ENCODE measurements around the gene ABCD3. TPM values are rescaled to one million over a fixed set of nuclear protein-coding genes. Genes with fewer than 3 reads are reported as not detected.

ABCD3 gene
- total and polyA plus RNA-seq, 2 of the 13 experiments (the other 11 are each of a cell fraction or from before 2014, with no cell fraction given), result 27.5 to 166 TPM

DNA sequence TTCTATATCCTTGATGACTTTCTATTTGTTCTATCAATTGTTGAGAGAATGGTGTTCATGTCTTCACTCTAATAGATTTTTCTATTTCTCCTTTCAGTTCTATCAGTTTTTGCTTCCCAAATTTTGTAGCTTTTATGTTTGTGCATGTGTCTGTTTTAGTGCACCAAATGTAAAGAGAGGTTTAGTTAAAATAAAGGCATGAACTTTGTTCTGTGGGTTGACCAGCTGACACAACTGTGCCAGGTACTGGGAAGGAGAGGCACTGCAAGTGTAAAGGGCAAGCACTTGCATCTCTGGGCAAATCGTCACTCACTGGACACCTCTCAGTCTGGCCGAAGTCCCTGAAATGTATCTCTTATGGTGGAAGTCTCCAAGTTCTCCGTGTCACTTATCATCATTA lies 38.6 kb upstream of the ABCD3 start:
- ChIA-PET POLR2A (interaction anchor here (3.8 kb wide), 1 partner anchor 38 kb away, joined by 11 read pairs; the partner anchor contains the start of gene ABCD3), CTCF (ENCODE audit: low intra/inter-chr PET ratio, low total read pairs) (no interaction called here)
- 0 out of 3 replicates have a peak, but pooled peaks have one; percentile 12 for ATAC-seq
- H3K9me3 ChIP-seq (ENCODE audit: low read length), result no peaks in the 10 kb centered on the region
- peak overlapping the region; percentile 34 for H3K4me2 ChIP-seq (ENCODE audit: low read depth, low read length)
- H3K79me2 ChIP-seq (ENCODE audit: insufficient read depth, low read length), result no peaks in the 10 kb centered on the region
- peaks cover 95% of the 10 kb centered on the region for H3K4me1 ChIP-seq (ENCODE audit: insufficient read depth, low read length)
- no peak for FAIRE-seq
- no peaks in the 10 kb centered on the region; a peak in 1 of 5 replicates for H3K27me3 ChIP-seq (ENCODE audit: control insufficient read depth in 1 of 2, insufficient read depth in 2 of 2, low read length in 2 of 2)
- intact Hi-C loops (cut with micrococcal nuclease; ENCODE audit: unreplicated experiment), result no loop called here
- H3K4me3 ChIP-seq (replicated peaks in 1 of 3; ENCODE audit: insufficient read depth in 1 of 3, low read depth in 2 of 3, low read length in 3 of 3), result no peak overlapping the region; a peak in 1 of 6 replicates
- in situ Hi-C loops (cut with HindIII; ENCODE audit: extremely low pct_ligation_motif_present, low pct_unique_long_range_greater_than_20kb), result no loop called here
- DNase-seq (ENCODE audit: low spot score), result peak; percentile 37
- no peaks in the 10 kb centered on the region for H4K20me1 ChIP-seq (ENCODE audit: insufficient read depth, low read length)
- no peaks in the 10 kb centered on the region for H3K36me3 ChIP-seq (replicated peaks in 1 of 2; ENCODE audit: control insufficient read depth in 1 of 2, insufficient read depth in 2 of 2, low read length in 2 of 2)
- no peak overlapping the region for H2AFZ ChIP-seq (ENCODE audit: low read length)
- peak overlapping the region; percentile 24 for H3K27ac ChIP-seq (ENCODE audit: extremely low read length, insufficient read depth, low read length)
- 5% methylated on average over 3 of the region's 3 CpGs for WGBS (ENCODE audit: low lambda C conversion rate)
- H3K9ac ChIP-seq (ENCODE audit: insufficient read depth, low read depth, low read length), result no peak overlapping the region
- BruUV-seq (replicated peaks), result no TSS peak
- TF ChIP-seq ASH2L (IDR thresholded peaks at IDR 0.05; ENCODE audit: insufficient read length, low read depth, low read length) (peak; percentile 52), ZNF264 (CRISPR knock-in tag; IDR thresholded peaks at IDR 0.05) (0 out of 2 replicates have a peak, but pooled peaks have one; percentile 23), ZNF850 (CRISPR knock-in tag; conservative IDR thresholded peaks at IDR 0.05) (no peak), POGZ (CRISPR knock-in tag; IDR thresholded peaks at IDR 0.05) (peak; percentile 75), HNRNPH1 (optimal IDR thresholded peaks at IDR 0.05; ENCODE audit: low read depth, low read length) (no peak), MED1 (CRISPR knock-in tag; IDR thresholded peaks at IDR 0.05) (peak; percentile 45; the same call in 1 of the 2 replicates), IRF2 (CRISPR knock-in tag; IDR thresholded peaks at IDR 0.05) (0 out of 2 replicates have a peak, but pooled peaks have one; percentile 25), SAP130 (CRISPR knock-in tag; IDR thresholded peaks at IDR 0.05; ENCODE audit: low read depth) (peak; percentile 51; the same call in 1 of the 2 replicates), SOX5 (CRISPR knock-in tag; IDR thresholded peaks at IDR 0.05; ENCODE audit: borderline replicate concordance) (peak; percentile 41; the same call in 1 of the 2 replicates), RXRB (CRISPR knock-in tag; IDR thresholded peaks at IDR 0.05; ENCODE audit: borderline replicate concordance) (peak; percentile 41; the same call in 1 of the 2 replicates), HNF4A (CRISPR knock-in tag; IDR thresholded peaks at IDR 0.05) (peak; percentile 92), NFATC3 (CRISPR knock-in tag; IDR thresholded peaks at IDR 0.05) (no peak), SOX6 (IDR thresholded peaks at IDR 0.05) (no peak), SOX6 (CRISPR knock-in tag; IDR thresholded peaks at IDR 0.05) (peak; percentile 44), SALL1 (CRISPR knock-in tag; IDR thresholded peaks at IDR 0.05) (peak; percentile 61), FOXA3 (CRISPR knock-in tag; IDR thresholded peaks at IDR 0.05) (peak; percentile 18; the same call in 1 of the 2 replicates), HNF4G (IDR thresholded peaks at IDR 0.05; ENCODE audit: borderline replicate concordance, low read depth, low read length) (peak; percentile 83), HNF4G (CRISPR knock-in tag; IDR thresholded peaks at IDR 0.05; ENCODE audit: borderline replicate concordance, low read depth) (no peak), TEAD3 (CRISPR knock-in tag; optimal IDR thresholded peaks at IDR 0.05; ENCODE audit: borderline replicate concordance) (peak; percentile 19), FOXO1 (CRISPR knock-in tag; IDR thresholded peaks at IDR 0.05) (0 out of 2 replicates have a peak, but pooled peaks have one; percentile 15), GATAD2A (CRISPR knock-in tag; IDR thresholded peaks at IDR 0.05) (peak; percentile 70), NCOR1 (IDR thresholded peaks at IDR 0.05; ENCODE audit: borderline replicate concordance, low read length) (peak; percentile 52; the same call in 1 of the 2 replicates), ZNF383 (CRISPR knock-in tag; IDR thresholded peaks at IDR 0.05; ENCODE audit: borderline replicate concordance) (no peak)
- TF ChIP-seq, protein P1, sequence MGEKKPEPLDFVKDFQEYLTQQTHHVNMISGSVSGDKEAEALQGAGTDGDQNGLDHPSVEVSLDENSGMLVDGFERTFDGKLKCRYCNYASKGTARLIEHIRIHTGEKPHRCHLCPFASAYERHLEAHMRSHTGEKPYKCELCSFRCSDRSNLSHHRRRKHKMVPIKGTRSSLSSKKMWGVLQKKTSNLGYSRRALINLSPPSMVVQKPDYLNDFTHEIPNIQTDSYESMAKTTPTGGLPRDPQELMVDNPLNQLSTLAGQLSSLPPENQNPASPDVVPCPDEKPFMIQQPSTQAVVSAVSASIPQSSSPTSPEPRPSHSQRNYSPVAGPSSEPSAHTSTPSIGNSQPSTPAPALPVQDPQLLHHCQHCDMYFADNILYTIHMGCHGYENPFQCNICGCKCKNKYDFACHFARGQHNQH (CRISPR knock-in tag; IDR thresholded peaks at IDR 0.05), result peak; percentile 35; the same call in 1 of the 2 replicates
- TF ChIP-seq, protein P2, sequence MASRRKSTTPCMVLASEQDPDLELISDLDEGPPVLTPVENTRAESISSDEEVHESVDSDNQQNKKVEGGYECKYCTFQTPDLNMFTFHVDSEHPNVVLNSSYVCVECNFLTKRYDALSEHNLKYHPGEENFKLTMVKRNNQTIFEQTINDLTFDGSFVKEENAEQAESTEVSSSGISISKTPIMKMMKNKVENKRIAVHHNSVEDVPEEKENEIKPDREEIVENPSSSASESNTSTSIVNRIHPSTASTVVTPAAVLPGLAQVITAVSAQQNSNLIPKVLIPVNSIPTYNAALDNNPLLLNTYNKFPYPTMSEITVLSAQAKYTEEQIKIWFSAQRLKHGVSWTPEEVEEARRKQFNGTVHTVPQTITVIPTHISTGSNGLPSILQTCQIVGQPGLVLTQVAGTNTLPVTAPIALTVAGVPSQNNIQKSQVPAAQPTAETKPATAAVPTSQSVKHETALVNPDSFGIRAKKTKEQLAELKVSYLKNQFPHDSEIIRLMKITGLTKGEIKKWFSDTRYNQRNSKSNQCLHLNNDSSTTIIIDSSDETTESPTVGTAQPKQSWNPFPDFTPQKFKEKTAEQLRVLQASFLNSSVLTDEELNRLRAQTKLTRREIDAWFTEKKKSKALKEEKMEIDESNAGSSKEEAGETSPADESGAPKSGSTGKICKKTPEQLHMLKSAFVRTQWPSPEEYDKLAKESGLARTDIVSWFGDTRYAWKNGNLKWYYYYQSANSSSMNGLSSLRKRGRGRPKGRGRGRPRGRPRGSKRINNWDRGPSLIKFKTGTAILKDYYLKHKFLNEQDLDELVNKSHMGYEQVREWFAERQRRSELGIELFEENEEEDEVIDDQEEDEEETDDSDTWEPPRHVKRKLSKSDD (CRISPR knock-in tag; IDR thresholded peaks at IDR 0.05; ENCODE audit: low read depth), result no peak

Data from HepG2 (cell line).